H1 (cell line): ENCODE measurements around the gene CMTM1. TPM values are rescaled to one million over a fixed set of nuclear protein-coding genes. Genes with fewer than 3 reads are reported as not detected.

ENCODE experiments used
- CTCF ChIA-PET: fragments of 300-600 bp; sonication (Branson Sonifier 250); formaldehyde crosslinking; loops from one replicate; lab custom pipeline; 2021; ENCODE audit not compliant: partially characterized antibody; lab: Charles Lee
- POLR2A ChIA-PET: fragments of 300-600 bp; sonication (Branson Sonifier 250); formaldehyde crosslinking; loops from one replicate; lab custom pipeline; 2021; ENCODE audit warnings: inconsistent platforms; ENCODE audit not compliant: partially characterized antibody; lab: Charles Lee
- DNase-seq, 2 experiments: peaks; one replicate each; pipeline versions ENCODE4 v3.0.0 to v3.0.0-alpha.2; 2010 to 2022; ENCODE audit warnings: low spot score in 2 of 2, low read depth in 1 of 2, mixed read lengths in 1 of 2
- FAIRE-seq: peaks from 2 replicates; lab custom pipeline; 2011; peaks lifted over from hg19 to GRCh38; lab: Jason Lieb, UNC
- H2AFZ ChIP-seq: 2 replicates; pipeline ENCODE4 v1.8.1; 2012; ENCODE audit warnings: low read length, inconsistent platforms
- H2AK5ac ChIP-seq: 2 replicates; pipeline ENCODE4 v1.6.1; 2013; ENCODE audit warnings: low read depth, low read length
- H2BK120ac ChIP-seq: replicated peaks from 2 replicates; pipeline ENCODE3; 2013; ENCODE audit warnings: low read depth, low read length, inconsistent platforms
- H2BK12ac ChIP-seq: 2 replicates; pipeline ENCODE4 v1.6.1; 2013; ENCODE audit warnings: low read depth, low read length
- H2BK15ac ChIP-seq: 2 replicates; pipeline ENCODE4 v1.6.1; 2013; ENCODE audit warnings: low read length
- H2BK20ac ChIP-seq: 2 replicates; pipeline ENCODE4 v1.6.1; 2013; ENCODE audit warnings: low read length
- H2BK5ac ChIP-seq: 2 replicates; pipeline ENCODE4 v1.6.1; 2013; ENCODE audit warnings: low read depth, low read length
- H3K14ac ChIP-seq: 2 replicates; pipeline ENCODE4 v1.6.1; 2013; ENCODE audit warnings: inconsistent platforms; ENCODE audit not compliant: insufficient read length
- H3K18ac ChIP-seq: 2 replicates; pipeline ENCODE4 v1.6.1; 2013; ENCODE audit warnings: low read length; ENCODE audit errors: extremely low read depth
- H3K23ac ChIP-seq: 2 replicates; pipeline ENCODE4 v1.6.1; 2013; ENCODE audit warnings: inconsistent platforms; ENCODE audit not compliant: insufficient read length
- H3K23me2 ChIP-seq: 2 replicates; pipeline ENCODE4 v1.6.1; 2013; ENCODE audit warnings: low read depth, low read length
- H3K27ac ChIP-seq: 2 replicates; pipeline ENCODE4 v1.6.1; 2011; ENCODE audit warnings: low read depth, low read length, inconsistent platforms
- H3K27me3 ChIP-seq, 4 experiments: replicated peaks in 1 of 4; 1 replicate in 1 of 4; 2 replicates in 3 of 4; pipeline versions ENCODE4 v1.6.1 to v1.8.1; 2011 to 2013; ENCODE audit warnings: low read length in 3 of 4, mild to moderate bottlenecking in 3 of 4, inconsistent platforms in 2 of 4, mixed read lengths in 2 of 4, moderate library complexity in 1 of 4; ENCODE audit not compliant: control insufficient read depth in 3 of 4, insufficient read depth in 3 of 4; ENCODE audit errors: extremely low read depth in 1 of 4
- H3K36me3 ChIP-seq, 4 experiments: 2 replicates each; pipeline versions ENCODE4 v1.6.1 to v1.8.1; 2011 to 2013; ENCODE audit warnings: mild to moderate bottlenecking in 4 of 4, low read length in 3 of 4, moderate library complexity in 2 of 4, control low read depth in 1 of 4, inconsistent platforms in 1 of 4; ENCODE audit not compliant: insufficient read depth in 4 of 4, control insufficient read depth in 2 of 4
- H3K4ac ChIP-seq: replicated peaks from 2 replicates; pipeline ENCODE3; 2013; ENCODE audit warnings: low read length, low read depth, mixed read lengths, inconsistent platforms; ENCODE audit not compliant: insufficient read length
- H3K4me1 ChIP-seq, 4 experiments: replicated peaks in 1 of 4; 1 replicate in 1 of 4; 2 replicates in 3 of 4; pipeline versions ENCODE4 v1.6.1 to v1.8.1; 2011 to 2013; ENCODE audit warnings: low read length in 3 of 4, inconsistent platforms in 2 of 4, mixed read lengths in 1 of 4; ENCODE audit not compliant: insufficient read depth in 4 of 4, control insufficient read depth in 3 of 4
- H3K4me2 ChIP-seq, 2 experiments: 2 replicates each; pipeline versions ENCODE4 v1.6.1 to v1.8.1; 2011 to 2013; ENCODE audit warnings: low read depth in 2 of 2, low read length in 2 of 2, control low read depth in 1 of 2, inconsistent platforms in 1 of 2, mild to moderate bottlenecking in 1 of 2; ENCODE audit not compliant: insufficient read depth in 1 of 2
- H3K4me3 ChIP-seq, 4 experiments: fragments of 200-600, 300-600 bp in 1 of 4; sonication (generic), shearing (Covaris generic), sonication (Bioruptor Twin) in 1 of 4; 2 replicates each; pipeline versions ENCODE4 v1.5.1 to v1.8.1; 2011 to 2016; ENCODE audit warnings: low read length in 4 of 4, low read depth in 3 of 4, control low read depth in 2 of 4, inconsistent platforms in 2 of 4, mild to moderate bottlenecking in 2 of 4, mixed read lengths in 1 of 4, moderate library complexity in 1 of 4; ENCODE audit not compliant: insufficient read depth in 2 of 4; ENCODE audit errors: extremely low read depth in 1 of 4
- H3K56ac ChIP-seq: replicated peaks from 2 replicates; pipeline ENCODE3; 2013; ENCODE audit warnings: low read depth, mild to moderate bottlenecking, mixed read lengths, low read length, inconsistent platforms; ENCODE audit not compliant: insufficient read length
- H3K79me1 ChIP-seq: 2 replicates; pipeline ENCODE4 v1.6.1; 2013; ENCODE audit warnings: low read depth, low read length, control low read depth
- H3K79me2 ChIP-seq, 2 experiments: 2 replicates each; pipeline versions ENCODE4 v1.6.1 to v1.8.1; 2012 to 2013; ENCODE audit warnings: low read length in 2 of 2, mild to moderate bottlenecking in 2 of 2, inconsistent platforms in 1 of 2; ENCODE audit not compliant: insufficient read depth in 2 of 2, control insufficient read depth in 1 of 2
- H3K9ac ChIP-seq, 4 experiments: replicated peaks in 1 of 4; 1 replicate in 1 of 4; 2 replicates in 3 of 4; pipeline versions ENCODE4 v1.6.1 to v1.8.1; 2011 to 2013; ENCODE audit warnings: low read depth in 3 of 4, low read length in 3 of 4, control low read depth in 2 of 4, mild to moderate bottlenecking in 2 of 4, moderate library complexity in 2 of 4, inconsistent platforms in 1 of 4; ENCODE audit errors: extremely low read depth in 1 of 4
- H3K9me3 ChIP-seq, 2 experiments: 2 replicates each; pipeline versions ENCODE4 v1.6.1 to v1.8.1; 2012 to 2013; ENCODE audit warnings: mild to moderate bottlenecking in 2 of 2, moderate library complexity in 2 of 2, control low read depth in 1 of 2, inconsistent platforms in 1 of 2, low read depth in 1 of 2, low read length in 1 of 2, mixed read lengths in 1 of 2; ENCODE audit not compliant: insufficient read depth in 2 of 2
- H4K20me1 ChIP-seq, 2 experiments: replicated peaks in 1 of 2; 2 replicates each; pipeline versions ENCODE3 to v1.8.1; 2011 to 2013; ENCODE audit warnings: inconsistent platforms in 2 of 2, low read length in 2 of 2, mild to moderate bottlenecking in 1 of 2; ENCODE audit not compliant: insufficient read depth in 2 of 2, control insufficient read depth in 1 of 2
- H4K5ac ChIP-seq: 2 replicates; pipeline ENCODE4 v1.6.1; 2013; ENCODE audit warnings: low read length, low read depth, mixed read lengths, inconsistent platforms; ENCODE audit not compliant: insufficient read length
- H4K8ac ChIP-seq: 2 replicates; pipeline ENCODE4 v1.8.0; 2013; ENCODE audit warnings: mild to moderate bottlenecking, moderate library complexity, low read length, inconsistent platforms; ENCODE audit not compliant: insufficient read depth; ENCODE audit errors: extremely low read depth
- H4K91ac ChIP-seq: replicated peaks from 2 replicates; pipeline ENCODE3; 2013; ENCODE audit warnings: low read length, mixed read lengths, inconsistent platforms; ENCODE audit not compliant: insufficient read length
- CREB1 ChIP-seq: IDR thresholded peaks from 2 replicates; pipeline ENCODE4 v1.6.1; 2012; ENCODE audit warnings: inconsistent platforms
- POU5F1 ChIP-seq: IDR thresholded peaks from 2 replicates; pipeline ENCODE4 v1.6.1; 2011; ENCODE audit warnings: low read depth, mild to moderate bottlenecking, low read length, moderate library complexity
- TAF7 ChIP-seq: optimal IDR thresholded peaks from 2 replicates; pipeline ENCODE3; 2011; ENCODE audit warnings: low read depth, mild to moderate bottlenecking, inconsistent platforms, low read length, moderate library complexity, borderline replicate concordance
- whole genome bisulfite sequencing, 2 experiments: shearing (Covaris generic) in 1 of 2; methylation state at CpG; one replicate each; pipeline versions ENCODE4 v1.1.6 to v1.1.7; 2013 to 2015; ENCODE audit warnings: low lambda C conversion rate in 2 of 2, mixed read lengths in 2 of 2, inconsistent platforms in 1 of 2, low coverage in 1 of 2, missing lambda C conversion rate in 1 of 2; ENCODE audit not compliant: insufficient replicate concordance in 2 of 2, insufficient coverage in 1 of 2, insufficient read length in 1 of 2; ENCODE audit errors: extremely low coverage in 1 of 2, missing lambda C conversion rate in 1 of 2; 5-methylcytosine and 5-hydroxymethylcytosine counted together
- polyA plus RNA-seq, 7 experiments: library from polyadenylated mRNA; depleted of rRNA in 3 of 7; stranded (reverse) in 5 of 7; unstranded in 2 of 7; fragments of >200 nt in 5 of 7; fragments of 200-250 nt in 2 of 7; gene quantifications; 1 replicate in 5 of 7; 2 replicates in 1 of 7; 4 replicates in 1 of 7; pipeline versions ENCODE4 v1.2.1 to v1.2.3, GENCODE V29; 2011 to 2013; ENCODE audit warnings: missing spikeins in 2 of 7, mixed read lengths in 2 of 7
- total RNA-seq: library from RNA; stranded (reverse); fragmentation: NEBNext Ultra II Directional; extraction: Animal tissue kit (Norgen Biotek cat#: 25700); gene quantifications from 2 replicates; pipeline ENCODE4 v1.2.1, GENCODE V29; 2021

Gene CMTM1
- total and polyA plus RNA-seq, 2 of the 8 experiments (the other 6 are each of a cell fraction or from before 2014, with no cell fraction given): 1.2 to 2.0 TPM

GRCh38 chr16:66562986-66563385, 3.3 kb upstream of the CMTM1 start:
- H4K91ac ChIP-seq: no peak overlapping the region
- H3K79me2 ChIP-seq: no peaks in the 10 kb centered on the region
- H2BK15ac ChIP-seq: no peak overlapping the region
- WGBS, 2 experiments: 95% methylated on average over 2 of the region's 2 CpGs; no CpG with 5 or more reads in 1 of the 2 experiments
- H3K14ac ChIP-seq: no peak overlapping the region
- TF ChIP-seq CREB1 (no peak), TAF7 (no peak), POU5F1 (no peak)
- TF ChIP-seq, all 59 proteins: peak for 0
- FAIRE-seq (no peak), DNase-seq (no peak)
- Histone ChIP-seq H3K27ac (no peak overlapping the region), H3K4me2 (no peak overlapping the region), H3K79me1 (no peaks in the 10 kb centered on the region), H3K36me3 (peaks cover 0 to 5% (median 0%) of the 10 kb centered on the region in 4 experiments; a peak in 3 of 8 replicates), H4K20me1 (peaks cover 0 to 2% of the 10 kb centered on the region in 2 experiments), H3K9ac (no peak overlapping the region), H2BK5ac (no peak overlapping the region), H2AK5ac (no peak overlapping the region), H2BK12ac (no peak overlapping the region), H3K4me1 (no peaks in the 10 kb centered on the region), H2BK120ac (no peak overlapping the region), H3K4me3 (no peak overlapping the region), H4K8ac (no peak overlapping the region), H2BK20ac (no peak overlapping the region), H3K23me2 (no peaks in the 10 kb centered on the region), H3K9me3 (no peaks in the 10 kb centered on the region), H3K4ac (no peak overlapping the region), H4K5ac (no peak overlapping the region), H2AFZ (no peak overlapping the region), H3K23ac (no peak overlapping the region), H3K27me3 (no peaks in the 10 kb centered on the region), H3K56ac (no peak overlapping the region), H3K18ac (no peak overlapping the region)
- POLR2A ChIA-PET: interaction anchor here (1.1 to 2.5 kb wide), 2 partner anchors 10 to 13 kb away, joined by 4 to 9 read pairs; partner anchors contain the start of gene TK2
- CTCF ChIA-PET: interaction anchor here (0.6 to 5.2 kb wide), 13 partner anchors 9 to 305 kb away, joined by 3 to 25 read pairs (median 5); partner anchors contain the start of genes CKLF and CMTM2
